Activated CD4-positive, alpha-beta T cell treated with anti-CD3 and anti-CD28 coated beads, Interleukin-2, amount 50 U/mL, for 24 hours (primary cell): Measurements from ENCODE around the gene PRKN.

Experiments used
- DNase-seq, 2 donors: peaks; one replicate each; pipeline ENCODE4 v3.0.0-alpha.2; 2020; ENCODE audit warnings: low read depth in 1 of 2, low spot score in 1 of 2

PRKN gene

DNA sequence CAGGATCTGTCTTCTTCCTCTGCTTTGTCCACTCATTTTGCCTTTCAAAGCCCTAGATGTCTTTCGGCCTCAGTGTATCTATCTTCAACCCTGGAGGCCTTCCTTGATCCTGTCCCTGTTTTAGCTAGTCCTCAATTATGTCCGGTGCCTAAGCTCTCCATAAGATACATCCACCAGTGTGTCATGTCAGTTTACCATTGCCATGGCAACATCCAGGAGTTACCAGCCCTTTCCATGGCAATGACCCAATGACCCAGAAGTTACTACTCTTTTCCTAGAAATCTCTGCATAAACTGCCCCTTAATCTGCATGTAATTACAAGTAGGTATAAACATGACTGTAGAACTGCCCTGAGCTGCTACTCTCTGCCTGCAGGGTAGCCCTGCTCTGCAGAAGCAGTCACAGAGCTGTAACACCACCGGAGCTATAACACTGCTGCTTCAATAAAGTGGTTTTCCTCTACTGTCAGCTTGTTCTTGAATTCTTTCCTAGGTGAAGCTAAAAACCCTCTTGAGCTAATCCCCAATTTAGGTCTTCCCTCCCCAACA, 741.6 kb downstream of the PRKN start:
- no peak for DNase-seq

DNA sequence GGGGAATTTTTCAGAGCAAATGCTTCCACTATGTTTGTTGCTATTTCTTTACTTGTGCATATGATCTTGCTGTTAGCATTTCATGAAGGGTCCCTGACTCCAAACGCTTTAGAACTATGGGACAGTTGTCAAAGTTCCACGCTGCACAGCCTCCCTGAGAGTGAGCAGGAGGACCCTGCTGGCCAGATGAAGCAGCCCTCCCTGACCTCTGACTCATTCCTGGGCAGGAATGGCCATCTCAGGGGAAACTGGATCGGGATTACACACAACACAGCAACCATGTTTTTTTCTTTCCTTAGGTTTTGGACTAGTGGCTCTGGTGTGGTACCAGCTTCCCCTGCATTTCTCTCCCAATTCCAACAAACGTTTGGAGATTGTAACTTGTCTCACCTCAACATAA, 742.9 kb downstream of the PRKN start:
- DNase-seq: no peak

DNA sequence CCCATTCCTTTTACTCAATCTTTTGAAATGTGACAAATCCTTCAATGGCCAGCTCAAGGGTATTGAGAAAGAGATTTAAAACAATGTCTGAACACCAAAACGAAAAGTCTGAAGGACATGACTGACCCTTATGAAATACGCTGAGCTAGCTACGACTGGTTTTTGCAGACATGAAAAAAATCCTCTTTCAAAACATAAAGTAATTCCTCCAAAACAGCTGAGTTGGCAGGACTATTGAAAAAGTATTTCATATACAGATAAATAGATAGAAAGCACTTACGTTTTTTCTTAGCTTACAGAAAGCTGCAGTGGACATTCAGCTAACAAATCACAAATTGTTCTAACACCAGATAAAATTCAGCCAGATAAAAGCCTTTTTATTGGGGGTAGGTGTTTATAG, 751.0 kb downstream of the PRKN start:
- no peak for DNase-seq

DNA sequence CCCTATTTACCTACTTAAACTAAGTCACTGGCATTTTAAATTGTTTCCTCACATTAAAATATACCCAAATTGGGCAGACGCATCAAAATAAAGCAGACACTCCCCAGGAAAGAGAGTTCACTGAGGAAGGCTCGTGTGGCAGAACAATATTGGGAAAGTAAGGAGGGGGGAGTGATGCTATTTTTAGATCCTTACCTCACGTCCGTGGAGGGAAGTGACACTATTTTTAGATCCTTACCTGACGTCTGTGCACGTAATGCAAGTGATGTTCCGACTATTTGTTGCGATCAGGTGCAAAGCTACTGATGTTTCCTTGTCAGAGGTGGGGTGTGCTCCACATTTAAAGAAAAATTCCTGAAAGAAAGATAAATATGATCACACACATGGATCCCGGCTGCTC, 754.5 kb downstream of the PRKN start:
- DNase-seq: no peak

DNA sequence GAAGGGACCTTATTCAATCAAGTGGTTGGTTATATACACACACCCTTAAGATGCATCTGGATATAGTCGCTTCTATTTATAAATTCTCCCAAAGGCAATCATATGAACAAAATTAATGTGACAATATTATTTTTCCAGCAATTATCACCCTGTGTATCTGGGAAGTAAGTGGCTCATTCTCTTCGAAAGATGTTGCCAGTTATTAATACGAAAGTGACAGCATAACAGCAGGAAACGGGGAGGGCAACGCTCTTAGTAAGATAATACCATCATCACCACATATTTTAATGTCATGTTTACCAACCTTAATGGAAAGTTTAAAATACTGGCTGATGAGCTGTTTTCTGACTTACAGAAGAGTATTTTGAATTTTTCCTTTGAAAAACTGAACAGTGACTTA, 756.5 kb downstream of the PRKN start:
- DNase-seq: no peak

DNA sequence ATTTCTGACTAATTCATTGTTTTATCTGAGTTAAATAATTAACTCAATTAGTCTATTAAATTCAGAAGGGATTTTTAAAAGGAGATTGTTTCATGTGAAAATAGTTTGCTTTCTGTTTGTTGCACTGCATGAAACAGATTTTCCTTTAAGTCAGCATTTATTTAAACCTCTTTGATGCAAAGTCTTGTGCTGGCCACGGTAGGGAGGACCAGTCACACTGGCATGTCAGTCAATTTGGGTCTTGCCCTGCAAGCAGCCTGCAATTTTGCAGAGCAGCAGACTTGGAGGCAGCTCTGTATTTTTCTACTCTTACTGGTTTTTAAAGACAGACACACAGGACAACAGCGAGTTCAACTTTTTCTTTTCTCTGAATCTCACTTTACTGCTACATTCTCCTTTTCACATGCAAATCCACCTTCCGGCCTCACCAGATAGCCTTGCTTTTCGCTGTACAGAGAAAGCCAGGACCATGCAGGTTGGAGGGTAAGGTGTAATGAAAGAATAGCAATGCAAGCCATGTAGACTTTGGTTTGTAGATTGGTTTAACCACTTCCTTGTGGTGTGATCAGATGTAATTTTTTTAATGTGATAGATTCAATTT, 763.8 kb downstream of the PRKN start:
- DNase-seq: no peak

DNA sequence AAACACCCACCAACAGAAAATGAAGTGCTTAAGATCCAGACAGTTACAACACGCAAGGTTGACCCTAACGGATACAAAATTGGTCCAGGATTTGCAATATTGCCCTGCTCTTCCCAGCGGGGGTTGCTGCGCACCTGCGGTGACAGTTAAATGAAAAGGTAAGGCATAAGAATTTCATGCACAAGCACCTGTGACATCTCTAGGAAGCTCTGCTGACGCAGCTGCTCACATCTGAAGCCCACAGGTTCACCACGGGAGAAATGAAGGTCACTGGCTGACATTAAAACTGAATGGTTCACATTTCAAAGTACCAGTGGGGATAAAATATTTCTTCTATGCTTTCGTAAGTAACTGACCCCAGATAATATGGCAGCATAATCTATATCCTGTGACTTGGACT, 764.4 kb downstream of the PRKN start:
- no peak for DNase-seq

DNA sequence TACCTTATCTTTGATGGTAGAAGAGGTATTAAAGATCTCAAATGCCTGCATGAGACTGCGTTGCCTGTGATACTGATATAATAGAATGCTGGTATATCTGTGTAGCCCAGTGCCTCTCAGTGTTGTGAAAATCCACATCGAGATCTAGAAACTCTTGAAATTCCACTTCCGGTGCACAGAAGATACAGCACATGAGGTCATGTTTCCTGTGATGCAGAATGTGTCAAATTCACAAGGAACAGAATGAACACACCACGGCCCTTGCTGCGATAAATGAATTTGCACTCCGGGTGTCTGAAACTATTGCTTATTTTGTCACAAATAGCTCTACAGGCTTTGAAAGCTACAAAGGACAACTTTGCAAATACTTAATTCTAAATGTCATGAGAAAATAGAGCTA, 765.8 kb downstream of the PRKN start:
- DNase-seq: no peak

DNA sequence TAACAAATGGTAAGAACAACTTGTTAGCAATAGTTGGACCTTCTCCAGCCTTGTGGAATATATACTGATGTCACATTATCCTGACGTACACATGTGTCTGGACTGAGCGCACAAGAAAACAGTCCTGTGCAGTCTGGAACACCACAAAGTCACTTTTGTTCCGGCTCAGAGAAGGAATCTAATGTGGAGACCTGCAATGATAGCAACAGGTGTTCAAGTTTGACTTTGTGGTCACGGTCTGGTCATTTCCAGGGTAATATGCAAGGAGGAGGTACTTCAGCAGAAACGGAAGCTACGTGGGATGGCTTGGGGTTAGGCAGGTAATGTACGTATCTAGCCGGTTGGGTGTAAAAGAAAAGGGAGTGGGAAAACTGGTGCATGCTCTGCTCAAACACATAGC, 766.5 kb downstream of the PRKN start:
- DNase-seq: no peak

DNA sequence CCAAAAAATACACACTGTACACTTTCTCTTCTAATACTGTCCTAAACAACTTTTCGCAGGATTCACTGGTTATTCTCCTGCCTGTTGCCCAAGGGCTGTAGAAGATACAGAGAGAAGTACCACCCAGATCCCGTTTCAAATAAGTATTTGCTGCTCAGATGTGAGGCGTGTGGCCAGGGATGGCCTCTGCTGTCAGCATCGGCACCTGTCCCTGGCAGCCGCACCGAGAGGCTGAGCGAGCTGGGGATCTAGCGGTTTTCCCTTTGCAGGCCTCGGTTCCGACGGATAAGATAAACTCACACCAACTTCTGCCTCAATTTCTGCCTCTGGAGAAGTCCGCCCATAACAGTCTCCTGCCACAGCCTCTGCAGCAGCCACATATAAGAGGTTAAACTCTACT, 768.5 kb downstream of the PRKN start:
- no peak for DNase-seq

DNA sequence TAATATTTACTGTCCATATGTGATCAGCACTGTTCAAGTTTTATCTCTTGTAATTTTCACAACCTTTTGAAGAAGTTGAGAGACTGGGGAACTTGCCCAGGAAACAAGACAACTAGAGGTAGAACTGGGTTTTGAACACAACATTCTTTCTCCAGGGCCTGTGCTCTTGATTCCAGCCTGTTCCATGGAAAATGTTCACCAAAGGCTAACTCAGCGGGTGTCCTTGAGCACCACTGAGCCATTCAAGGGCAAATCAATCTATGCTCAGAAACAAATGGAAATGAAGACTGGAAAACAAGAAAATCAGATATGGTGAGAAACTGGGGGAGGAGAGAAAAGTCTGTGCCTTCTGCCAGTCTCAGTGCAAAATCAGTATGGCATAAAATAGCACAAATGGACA, 771.5 kb downstream of the PRKN start:
- no peak for DNase-seq

DNA sequence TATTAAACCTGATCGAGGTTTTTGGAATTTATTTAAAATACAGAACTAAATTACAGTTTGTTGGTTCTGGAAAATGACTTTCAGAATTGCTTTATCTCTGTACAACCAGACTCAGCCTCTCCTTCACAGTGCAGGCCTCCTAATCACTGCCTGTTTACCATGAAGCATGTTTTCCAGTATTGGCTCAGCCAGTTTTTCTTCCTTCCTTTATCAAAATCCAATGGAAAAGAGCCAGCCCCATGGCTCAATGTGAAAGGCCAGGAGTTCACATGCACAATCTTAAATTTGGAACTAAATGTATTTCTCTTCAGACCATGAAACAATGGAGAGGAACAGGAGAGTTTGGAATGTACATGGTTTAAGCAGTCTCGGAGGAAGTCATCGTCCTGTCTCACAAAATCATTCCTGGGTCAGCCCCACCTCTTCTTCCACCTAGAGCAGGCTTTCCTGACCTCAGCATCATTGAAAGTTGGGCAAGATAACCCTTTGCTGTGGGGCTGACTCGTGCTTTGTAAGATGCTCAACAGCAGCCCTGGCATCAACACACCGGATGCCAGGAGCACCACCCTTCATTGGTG, 772.8 kb downstream of the PRKN start:
- no peak for DNase-seq

DNA sequence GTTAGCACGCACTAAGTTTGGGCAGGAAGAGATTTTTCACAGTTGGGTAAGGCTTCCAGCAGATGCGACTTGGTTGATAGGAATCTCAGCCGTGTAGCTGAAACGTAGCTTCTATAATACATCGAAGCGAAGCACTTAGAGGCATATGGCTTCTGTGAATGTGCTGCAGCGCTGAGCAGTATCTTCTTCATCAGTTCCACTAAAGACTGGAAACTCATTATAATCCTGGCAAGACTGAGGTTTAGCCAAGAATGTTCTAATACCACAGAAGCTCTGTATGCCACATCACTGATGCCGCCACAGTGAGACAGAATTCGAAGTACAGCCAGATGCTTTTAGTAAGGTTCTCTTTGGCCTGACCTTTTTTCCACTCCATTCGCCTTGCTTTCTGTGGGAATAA, 773.5 kb downstream of the PRKN start:
- no peak for DNase-seq

DNA sequence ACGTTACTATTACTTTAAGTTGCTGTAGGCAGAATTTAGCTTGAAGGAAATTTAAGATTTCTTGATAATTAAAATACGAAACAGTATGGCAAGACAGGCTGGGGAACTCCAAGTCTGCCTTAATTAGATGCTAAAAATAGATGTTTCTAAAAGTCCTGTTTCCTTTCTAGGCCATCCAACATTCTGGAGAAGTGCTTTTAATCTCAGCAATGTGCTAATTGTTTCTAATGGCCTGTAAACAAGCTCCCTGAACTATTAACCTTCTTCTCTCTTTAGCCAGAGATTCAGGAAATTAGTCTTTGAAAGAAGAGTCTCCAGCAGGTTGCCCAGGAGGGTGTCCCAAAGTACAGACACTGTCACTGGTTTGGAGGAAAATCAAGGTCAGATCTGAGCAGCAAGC, 776.4 kb downstream of the PRKN start:
- no peak for DNase-seq

DNA sequence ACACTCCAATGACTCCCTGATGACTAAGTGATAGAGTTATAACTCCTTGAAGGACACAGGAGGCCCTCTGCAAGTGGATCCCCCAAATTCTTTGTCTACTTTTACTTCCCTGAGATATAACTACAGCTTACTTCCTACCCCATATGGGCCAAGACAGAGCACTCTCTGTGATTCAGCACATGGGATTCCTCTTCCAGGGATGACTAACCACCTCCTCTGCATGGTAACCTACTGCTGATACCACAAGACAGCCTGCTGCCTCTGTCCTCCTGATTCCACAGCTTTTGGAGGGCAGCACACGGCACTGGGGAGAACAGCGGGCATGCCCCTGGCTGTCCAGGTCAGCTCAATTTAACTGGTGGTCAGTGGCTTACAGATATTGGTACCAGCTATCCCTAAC, 778.0 kb downstream of the PRKN start:
- DNase-seq: no peak

DNA sequence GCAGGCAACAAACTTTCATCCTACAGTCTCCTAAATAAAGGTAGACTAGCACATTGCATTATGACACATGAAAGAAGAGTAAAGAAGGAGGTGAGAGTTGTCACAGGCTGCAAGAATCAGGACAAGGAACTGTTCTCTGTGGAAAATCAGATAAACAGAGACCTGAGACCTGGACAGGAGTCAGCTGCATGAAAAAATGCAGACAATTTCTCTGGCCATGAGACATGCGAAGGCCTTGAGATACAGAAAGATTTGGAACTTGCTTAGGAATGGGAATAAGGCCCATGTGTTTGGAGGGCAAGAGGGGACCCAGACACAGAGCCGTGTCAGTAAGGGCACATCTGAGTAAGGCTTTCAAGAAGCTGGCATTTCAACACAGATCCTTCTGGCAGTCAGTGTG, 779.1 kb downstream of the PRKN start:
- no peak for DNase-seq

DNA sequence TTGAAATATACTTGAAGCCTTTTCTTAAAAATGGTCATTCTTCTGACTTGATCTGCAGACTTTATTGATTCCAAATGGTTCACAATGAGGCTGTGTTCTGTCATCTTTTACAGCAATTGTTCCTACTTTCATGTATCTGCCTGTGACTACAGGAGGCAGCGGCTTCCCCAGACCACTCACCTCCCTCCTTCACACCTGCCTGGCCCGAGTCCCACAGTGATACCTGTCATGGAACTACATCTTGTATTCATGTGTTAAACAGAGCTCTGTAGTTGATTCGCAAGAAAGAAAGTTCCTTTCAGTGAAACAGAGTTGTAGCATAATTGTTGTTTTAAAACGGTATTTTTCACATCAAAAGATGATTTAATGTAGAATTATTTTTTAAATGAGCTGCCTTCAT, 780.2 kb downstream of the PRKN start:
- no peak for DNase-seq

DNA sequence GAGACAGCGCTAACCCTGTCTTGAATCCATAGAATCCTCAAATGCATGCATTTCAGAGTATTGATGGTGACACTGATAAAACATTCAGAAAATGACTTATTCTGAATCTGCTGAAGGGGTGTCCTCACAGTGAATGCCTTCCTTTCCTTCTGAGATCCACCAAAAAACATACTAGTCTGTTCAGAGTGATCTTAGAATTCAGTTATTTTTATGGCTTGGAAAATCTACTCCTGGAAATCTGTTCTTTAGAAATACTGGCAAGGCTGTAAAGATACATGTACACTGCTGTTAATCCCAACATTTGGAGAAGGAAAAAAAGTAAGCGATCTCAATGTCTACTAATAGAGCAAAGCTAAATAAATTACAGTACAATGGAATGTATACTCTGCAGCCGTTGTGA, 781.1 kb downstream of the PRKN start:
- no peak for DNase-seq

DNA sequence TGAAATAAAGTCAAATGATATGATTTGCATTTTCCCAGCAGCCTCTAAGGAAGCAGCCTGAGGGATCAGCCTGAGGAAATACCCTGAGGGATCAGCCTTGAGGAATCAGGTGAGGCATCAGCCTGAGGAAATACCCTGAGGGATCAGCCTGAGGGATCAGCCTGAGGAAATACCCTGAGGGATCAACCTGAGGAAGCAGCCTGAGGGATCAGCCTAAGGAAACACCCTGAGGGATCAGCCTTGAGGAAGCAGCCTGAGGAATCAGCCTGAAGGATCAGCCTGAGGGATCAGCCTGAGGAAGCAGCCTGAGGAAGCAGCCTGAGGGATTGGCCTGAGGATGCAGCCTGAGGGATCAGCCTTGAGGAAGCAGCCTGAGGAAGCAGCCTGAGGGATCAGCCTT, 784.0 kb downstream of the PRKN start:
- no peak for DNase-seq

DNA sequence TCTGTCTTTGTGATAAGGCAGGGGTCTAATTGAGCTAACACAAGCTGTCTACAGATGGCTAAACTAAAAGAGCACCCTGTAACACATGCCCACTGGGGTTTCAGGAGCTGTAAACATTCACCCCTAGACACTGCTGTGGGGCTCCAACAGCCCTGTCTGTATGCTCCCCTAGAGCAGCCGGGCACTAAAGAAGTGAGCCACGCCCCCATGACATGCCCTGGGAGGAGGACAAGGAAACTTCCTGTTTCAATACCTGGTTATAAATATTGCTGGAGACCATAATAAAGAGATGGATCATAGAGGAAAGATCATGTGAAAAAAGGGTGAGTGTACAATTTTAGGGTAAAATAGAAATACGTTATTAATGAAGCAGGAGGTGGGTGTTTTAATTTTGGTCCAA, 786.0 kb downstream of the PRKN start:
- no peak for DNase-seq

DNA sequence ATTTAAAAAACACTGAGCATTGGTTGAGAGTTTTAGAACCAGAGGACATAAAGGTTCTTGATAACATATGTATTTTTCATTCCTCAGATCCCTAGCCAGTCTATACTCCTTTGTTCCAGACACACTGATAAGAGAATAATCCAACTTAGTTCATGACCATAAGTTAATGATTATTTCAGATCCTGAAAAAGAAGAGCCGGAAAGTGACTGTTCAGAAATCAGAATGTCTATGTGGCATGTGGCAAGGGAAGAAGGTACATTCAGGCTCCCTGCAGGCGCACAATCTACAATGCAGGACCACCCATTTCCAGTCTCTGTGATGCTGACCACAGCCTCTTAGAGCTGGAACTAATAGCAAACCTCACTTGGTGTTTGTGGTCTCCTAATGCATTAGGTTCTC, 787.0 kb downstream of the PRKN start:
- no peak for DNase-seq

DNA sequence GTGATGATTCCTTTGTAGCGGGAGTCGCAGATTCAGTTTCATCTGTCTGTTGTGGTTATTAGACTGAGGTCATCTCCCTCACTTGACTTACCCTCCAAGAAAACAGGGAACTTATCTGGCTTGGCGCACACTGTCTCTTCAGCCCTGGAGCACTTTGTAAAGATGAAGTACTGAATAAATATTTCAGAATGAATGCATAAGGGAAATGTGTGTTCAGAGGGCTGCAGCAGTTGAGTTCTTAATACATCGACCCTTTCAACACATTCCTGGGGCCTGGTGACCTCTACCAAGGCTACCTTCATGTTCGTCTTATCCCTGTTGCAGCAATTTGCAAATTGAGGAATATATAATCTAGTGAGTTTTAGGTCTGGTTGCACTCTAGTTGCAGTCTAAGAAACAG, 801.2 kb downstream of the PRKN start:
- DNase-seq: no peak

DNA sequence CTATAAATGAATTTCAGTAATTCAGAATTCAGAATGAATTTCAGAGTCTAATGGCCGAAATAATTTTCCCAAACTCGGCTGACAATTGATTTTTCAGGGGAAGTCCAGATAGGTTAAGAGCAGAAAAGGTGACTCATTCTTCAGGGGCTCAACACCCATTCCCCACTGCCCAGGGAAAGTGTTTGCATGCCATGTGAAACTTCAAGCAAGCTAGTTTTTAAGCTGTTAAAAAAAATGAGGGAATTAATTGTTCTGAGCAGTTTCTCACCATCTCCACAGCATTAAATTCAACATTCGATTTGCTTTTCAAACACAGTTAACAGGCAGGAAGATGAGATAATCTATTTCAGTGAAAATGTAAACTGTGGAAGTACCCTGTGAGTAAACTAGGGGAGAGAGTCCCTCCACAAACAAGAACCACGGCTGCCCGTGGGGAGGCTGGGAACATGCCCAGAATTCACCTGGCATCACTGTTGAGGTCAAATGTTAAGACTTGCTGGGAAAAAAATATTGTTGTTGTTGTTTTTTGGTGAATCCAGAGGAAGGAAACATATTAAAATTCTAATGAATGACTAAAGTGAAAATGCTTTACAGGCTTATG, 803.0 kb downstream of the PRKN start:
- no peak for DNase-seq
